DMS79 treated with DMSO at 0.1 percent for 48 hours (cell line): ENCODE data around the gene TMEM248.
A peak's percentile ranks its signal among the peaks of the same experiment; 100 is the strongest.
"Not testable (repeated sequence)": the region's sequence is repeated elsewhere in the genome, so short reads cannot be mapped to it uniquely, and the experiment has no call there.

Experiments
- DNase-seq: peaks from one replicate; lab custom pipeline; 2025; lab: John Stamatoyannopoulos, UW

The TMEM248 gene

GRCh38 chr7:67000601-67001258, 79.7 kb downstream of the TMEM248 start:
- DNase-seq: peak; percentile 31

GRCh38 chr7:67004145-67004544, 83.1 kb downstream of the TMEM248 start:
- not testable (repeated sequence) for DNase-seq

- no peak for DNase-seq
These were observed 85.9 kb downstream of the TMEM248 start for GRCh38 chr7:67006965-67007364.
